GM19099 (cell line): ENCODE measurements around the gene RPS27L.

ENCODE experiments used
- POLR2A ChIP-seq: IDR thresholded peaks from 3 replicates; pipeline ENCODE4 v1.6.1; 2011; ENCODE audit warnings: low read depth; ENCODE audit not compliant: insufficient read length; ENCODE audit errors: extremely low read depth

Gene RPS27L

GRCh38 chr15:63157118-63157843, at the start of gene RPS27L:
Gene RPS27L (minus strand): TSS chr15:63157477. CDS start chr15:63157405, 72 bp downstream.
- peak; percentile 97 for TF ChIP-seq POLR2A

GRCh38 chr15:63206079-63206478, 48.8 kb upstream of the RPS27L start:
- no peak for TF ChIP-seq POLR2A

GRCh38 chr15:63203451-63204090, 46.3 kb upstream of the RPS27L start:
- no peak for TF ChIP-seq POLR2A

- TF ChIP-seq POLR2A, result no peak
Observed at GRCh38 chr15:63202861-63203260, 45.6 kb upstream of the RPS27L start.

- TF ChIP-seq POLR2A, result no peak
Observed at GRCh38 chr15:63200464-63201249, 43.4 kb upstream of the RPS27L start.

- TF ChIP-seq POLR2A, result no peak
Observed at GRCh38 chr15:63198371-63199250, 41.3 kb upstream of the RPS27L start.

GRCh38 chr15:63197626-63198025, 40.3 kb upstream of the RPS27L start:
- TF ChIP-seq POLR2A, result no peak

- TF ChIP-seq POLR2A, result no peak
Observed at GRCh38 chr15:63196842-63197241, 39.6 kb upstream of the RPS27L start.

- TF ChIP-seq POLR2A, result no peak
Observed at GRCh38 chr15:63195569-63196015, 38.3 kb upstream of the RPS27L start.

GRCh38 chr15:63194880-63195568, 37.7 kb upstream of the RPS27L start:
- TF ChIP-seq POLR2A, result no peak

GRCh38 chr15:63194302-63194701, 37.0 kb upstream of the RPS27L start:
- TF ChIP-seq POLR2A, result no peak

- TF ChIP-seq POLR2A, result no peak
Observed at GRCh38 chr15:63192619-63193206, 35.4 kb upstream of the RPS27L start.

- TF ChIP-seq POLR2A, result peak; percentile 29
Observed at GRCh38 chr15:63191895-63192618, 34.8 kb upstream of the RPS27L start.
